Panc1 (cell line): ENCODE measurements around the gene MUC16. TPM values are rescaled to one million over a fixed set of nuclear protein-coding genes. Genes with fewer than 3 reads are reported as not detected.

ENCODE experiments used
- ATAC-seq: fragments of 200-7000 bp; cut with Tn5 transposase; 2 replicates; pipeline ENCODE4 v1.9.1; 2020; ENCODE audit warnings: mild to moderate bottlenecking, moderate library complexity
- BruUV-seq: library from RNA; stranded (reverse); fragments of 400-500 nt; replicated peaks from 2 replicates; lab custom pipeline; 2021; lab: Mats Ljungman, UMichigan
- CTCF ChIA-PET: fragments of 300-600 bp; sonication (Branson Sonifier 250); formaldehyde crosslinking; loops from one replicate; lab custom pipeline; 2022; ENCODE audit warnings: antibody characterized with exemption; lab: Charles Lee
- POLR2A ChIA-PET: fragments of 300-600 bp; sonication (Branson Sonifier 250); formaldehyde crosslinking; loops from one replicate; lab custom pipeline; 2022; ENCODE audit warnings: antibody characterized with exemption; lab: Charles Lee
- DNase-seq: peaks from one replicate; pipeline ENCODE4 v3.0.0-alpha.2; 2010; ENCODE audit warnings: low read depth, low spot score
- H3K27ac ChIP-seq: 2 replicates; pipeline ENCODE4 v1.5.1; 2011; ENCODE audit warnings: mild to moderate bottlenecking, low read length, inconsistent platforms
- H3K27me3 ChIP-seq: fragments of 200-500 bp; sonication (Bioruptor generic); 2 replicates; pipeline ENCODE4 v1.6.0; 2014; ENCODE audit warnings: low read length, inconsistent platforms; ENCODE audit not compliant: control insufficient read depth, insufficient read depth
- H3K36me3 ChIP-seq: fragments of 200-500 bp; sonication (Bioruptor generic); 2 replicates; pipeline ENCODE4 v1.5.1; 2014; ENCODE audit warnings: inconsistent platforms, mild to moderate bottlenecking, low read length, moderate library complexity; ENCODE audit not compliant: control insufficient read depth, insufficient read depth
- H3K4me1 ChIP-seq: 2 replicates; pipeline ENCODE4 v1.5.1; 2011; ENCODE audit warnings: inconsistent platforms, mild to moderate bottlenecking, low read length, moderate library complexity; ENCODE audit not compliant: control insufficient read depth, insufficient read depth
- H3K4me3 ChIP-seq, 2 experiments: 2 replicates each; pipeline ENCODE4 v1.5.1; 2011 to 2012; ENCODE audit warnings: low read depth in 2 of 2, low read length in 2 of 2, mild to moderate bottlenecking in 2 of 2, inconsistent platforms in 1 of 2, moderate library complexity in 1 of 2
- H3K9me3 ChIP-seq: fragments of 200-500 bp; sonication (Bioruptor generic); 2 replicates; pipeline ENCODE4 v1.5.1; 2014; ENCODE audit warnings: low read depth, mild to moderate bottlenecking, inconsistent platforms, low read length, moderate library complexity; ENCODE audit not compliant: control insufficient read depth, insufficient read depth
- CTCF ChIP-seq: fragments of 450-650 bp; IDR thresholded peaks from 2 replicates; pipeline ENCODE4 v1.5.1; 2017; ENCODE audit warnings: mild to moderate bottlenecking
- POLR2AphosphoS5 ChIP-seq: IDR thresholded peaks from 2 replicates; pipeline ENCODE4 v1.6.1; 2012; ENCODE audit warnings: mild to moderate bottlenecking, low read depth, low read length, moderate library complexity
- SIN3A ChIP-seq: IDR thresholded peaks from 2 replicates; pipeline ENCODE4 v1.6.1; 2012; ENCODE audit warnings: low read depth, mild to moderate bottlenecking, low read length, moderate library complexity, borderline replicate concordance; ENCODE audit not compliant: insufficient read depth
- TCF7L2 ChIP-seq: IDR thresholded peaks from 2 replicates; pipeline ENCODE4 v1.6.1; 2011; ENCODE audit warnings: mild to moderate bottlenecking, low read depth, low read length, inconsistent platforms
- in situ Hi-C: cut with HindIII; loops from 2 replicates; pipeline ENCODE4 v1.10.0; 2016; ENCODE audit warnings: low sequenced_read_pairs, low pct_unique_long_range_greater_than_20kb
- intact Hi-C: fragments of 100-400 bp; cut with micrococcal nuclease; formaldehyde crosslinking; loops from one replicate; pipeline ENCODE4 v1.10.0; 2022; ENCODE audit not compliant: unreplicated experiment
- total RNA-seq: library from RNA; stranded (reverse); gene quantifications from one replicate; pipeline ENCODE4 v1.2.1, GENCODE V29; 2021; ENCODE audit not compliant: unreplicated experiment
- TF ChIP-seq, protein P1 (sequence below), 2 experiments: IDR thresholded peaks; 2 replicates each; pipeline ENCODE4 v1.6.1; 2011 to 2012; ENCODE audit warnings: low read depth in 2 of 2, control low read depth in 1 of 2, low read length in 1 of 2, mild to moderate bottlenecking in 1 of 2, moderate library complexity in 1 of 2; ENCODE audit not compliant: insufficient read depth in 1 of 2

Gene MUC16
- total RNA-seq, 1 experiment from 2014 or later: 3.4 TPM

- intact Hi-C loops: no loop called here
- H3K27me3 ChIP-seq: no peaks in the 10 kb centered on the region
- ChIA-PET POLR2A (no interaction called here), CTCF (no interaction called here)
- no peak overlapping the region for H3K27ac ChIP-seq
- DNase-seq (no peak), ATAC-seq (no peak)
- no TSS peak for BruUV-seq
- no peaks in the 10 kb centered on the region for H3K4me1 ChIP-seq
- no peak overlapping the region for H3K4me3 ChIP-seq
- TF ChIP-seq TCF7L2 (no peak), POLR2AphosphoS5 (no peak), SIN3A (no peak)
- TF ChIP-seq, protein P1, sequence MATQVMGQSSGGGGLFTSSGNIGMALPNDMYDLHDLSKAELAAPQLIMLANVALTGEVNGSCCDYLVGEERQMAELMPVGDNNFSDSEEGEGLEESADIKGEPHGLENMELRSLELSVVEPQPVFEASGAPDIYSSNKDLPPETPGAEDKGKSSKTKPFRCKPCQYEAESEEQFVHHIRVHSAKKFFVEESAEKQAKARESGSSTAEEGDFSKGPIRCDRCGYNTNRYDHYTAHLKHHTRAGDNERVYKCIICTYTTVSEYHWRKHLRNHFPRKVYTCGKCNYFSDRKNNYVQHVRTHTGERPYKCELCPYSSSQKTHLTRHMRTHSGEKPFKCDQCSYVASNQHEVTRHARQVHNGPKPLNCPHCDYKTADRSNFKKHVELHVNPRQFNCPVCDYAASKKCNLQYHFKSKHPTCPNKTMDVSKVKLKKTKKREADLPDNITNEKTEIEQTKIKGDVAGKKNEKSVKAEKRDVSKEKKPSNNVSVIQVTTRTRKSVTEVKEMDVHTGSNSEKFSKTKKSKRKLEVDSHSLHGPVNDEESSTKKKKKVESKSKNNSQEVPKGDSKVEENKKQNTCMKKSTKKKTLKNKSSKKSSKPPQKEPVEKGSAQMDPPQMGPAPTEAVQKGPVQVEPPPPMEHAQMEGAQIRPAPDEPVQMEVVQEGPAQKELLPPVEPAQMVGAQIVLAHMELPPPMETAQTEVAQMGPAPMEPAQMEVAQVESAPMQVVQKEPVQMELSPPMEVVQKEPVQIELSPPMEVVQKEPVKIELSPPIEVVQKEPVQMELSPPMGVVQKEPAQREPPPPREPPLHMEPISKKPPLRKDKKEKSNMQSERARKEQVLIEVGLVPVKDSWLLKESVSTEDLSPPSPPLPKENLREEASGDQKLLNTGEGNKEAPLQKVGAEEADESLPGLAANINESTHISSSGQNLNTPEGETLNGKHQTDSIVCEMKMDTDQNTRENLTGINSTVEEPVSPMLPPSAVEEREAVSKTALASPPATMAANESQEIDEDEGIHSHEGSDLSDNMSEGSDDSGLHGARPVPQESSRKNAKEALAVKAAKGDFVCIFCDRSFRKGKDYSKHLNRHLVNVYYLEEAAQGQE (IDR thresholded peaks at IDR 0.05; ENCODE audit: insufficient read depth in 1 of 2, low read depth in 2 of 2, low read length in 1 of 2): no peak
- in situ Hi-C loops: no loop called here
- no peaks in the 10 kb centered on the region for H3K9me3 ChIP-seq
- no peaks in the 10 kb centered on the region for H3K36me3 ChIP-seq
These were observed 33.3 kb upstream of the MUC16 start for GRCh38 chr19:9043524-9043923.

DNA sequence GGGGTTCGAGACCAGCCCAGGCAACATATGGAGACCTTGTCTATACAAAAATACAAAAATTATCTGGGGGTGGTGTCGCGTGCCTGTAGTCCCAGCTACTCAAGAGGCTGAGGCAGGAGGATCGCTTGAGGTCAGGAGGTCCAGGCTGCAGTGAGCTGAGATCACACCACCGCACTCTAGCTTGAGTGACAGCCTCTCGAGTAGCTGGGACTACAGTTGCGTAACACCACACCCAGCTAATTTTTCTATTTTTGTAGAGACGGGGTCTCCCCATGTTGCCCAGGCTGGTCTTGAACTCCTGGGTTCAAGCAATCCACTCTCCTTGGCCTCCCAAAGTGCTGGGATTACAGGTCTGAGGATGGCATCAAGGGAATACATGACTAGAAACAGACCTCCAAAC is 30.8 kb upstream of the MUC16 start:
- H3K27ac ChIP-seq: no peak overlapping the region

More for the DNA sequence above, 30.8 kb upstream of the MUC16 start:
- H3K27me3 ChIP-seq: no peaks in the 10 kb centered on the region
- ChIA-PET CTCF (no interaction called here), POLR2A (interaction anchor here (0.6 kb wide), 1 partner anchor 507 kb away, joined by 5 read pairs; no protein-coding TSS in a partner anchor)
- DNase-seq: no peak
- in situ Hi-C loops (no loop called here), intact Hi-C loops (no loop called here)
- no peak for TF ChIP-seq POLR2AphosphoS5
- TF ChIP-seq, protein P1 (IDR thresholded peaks at IDR 0.05; ENCODE audit: insufficient read depth in 1 of 2, low read depth in 2 of 2, low read length in 1 of 2): no peak
- TF ChIP-seq CTCF: no peak
- BruUV-seq: no TSS peak
- H3K4me1 ChIP-seq: no peaks in the 10 kb centered on the region
- no peak overlapping the region for H3K4me3 ChIP-seq
- no peak for ATAC-seq
- no peaks in the 10 kb centered on the region for H3K9me3 ChIP-seq
- no peaks in the 10 kb centered on the region for H3K36me3 ChIP-seq
